H1 (cell line): ENCODE data around the gene CRPPA. TPM values are rescaled to one million over a fixed set of nuclear protein-coding genes. Genes with fewer than 3 reads are reported as not detected.

Experiments used
- CTCF ChIA-PET: fragments of 300-600 bp; sonication (Branson Sonifier 250); formaldehyde crosslinking; loops from one replicate; lab custom pipeline; 2021; ENCODE audit not compliant: partially characterized antibody; lab: Charles Lee
- POLR2A ChIA-PET: fragments of 300-600 bp; sonication (Branson Sonifier 250); formaldehyde crosslinking; loops from one replicate; lab custom pipeline; 2021; ENCODE audit warnings: inconsistent platforms; ENCODE audit not compliant: partially characterized antibody; lab: Charles Lee
- DNase-seq, 2 experiments: peaks; one replicate each; pipeline versions ENCODE4 v3.0.0 to v3.0.0-alpha.2; 2010 to 2022; ENCODE audit warnings: low spot score in 2 of 2, low read depth in 1 of 2, mixed read lengths in 1 of 2
- FAIRE-seq: peaks from 2 replicates; lab custom pipeline; 2011; peaks lifted over from hg19 to GRCh38; lab: Jason Lieb, UNC
- H2AFZ ChIP-seq: 2 replicates; pipeline ENCODE4 v1.8.1; 2012; ENCODE audit warnings: low read length, inconsistent platforms
- H2AK5ac ChIP-seq: 2 replicates; pipeline ENCODE4 v1.6.1; 2013; ENCODE audit warnings: low read depth, low read length
- H2BK120ac ChIP-seq: replicated peaks from 2 replicates; pipeline ENCODE3; 2013; ENCODE audit warnings: low read depth, low read length, inconsistent platforms
- H2BK12ac ChIP-seq: 2 replicates; pipeline ENCODE4 v1.6.1; 2013; ENCODE audit warnings: low read depth, low read length
- H2BK15ac ChIP-seq: 2 replicates; pipeline ENCODE4 v1.6.1; 2013; ENCODE audit warnings: low read length
- H2BK20ac ChIP-seq: 2 replicates; pipeline ENCODE4 v1.6.1; 2013; ENCODE audit warnings: low read length
- H2BK5ac ChIP-seq: 2 replicates; pipeline ENCODE4 v1.6.1; 2013; ENCODE audit warnings: low read depth, low read length
- H3K14ac ChIP-seq: 2 replicates; pipeline ENCODE4 v1.6.1; 2013; ENCODE audit warnings: inconsistent platforms; ENCODE audit not compliant: insufficient read length
- H3K18ac ChIP-seq: 2 replicates; pipeline ENCODE4 v1.6.1; 2013; ENCODE audit warnings: low read length; ENCODE audit errors: extremely low read depth
- H3K23ac ChIP-seq: 2 replicates; pipeline ENCODE4 v1.6.1; 2013; ENCODE audit warnings: inconsistent platforms; ENCODE audit not compliant: insufficient read length
- H3K23me2 ChIP-seq: 2 replicates; pipeline ENCODE4 v1.6.1; 2013; ENCODE audit warnings: low read depth, low read length
- H3K27ac ChIP-seq: 2 replicates; pipeline ENCODE4 v1.6.1; 2011; ENCODE audit warnings: low read depth, low read length, inconsistent platforms
- H3K27me3 ChIP-seq, 4 experiments: replicated peaks in 1 of 4; 1 replicate in 1 of 4; 2 replicates in 3 of 4; pipeline versions ENCODE4 v1.6.1 to v1.8.1; 2011 to 2013; ENCODE audit warnings: low read length in 3 of 4, mild to moderate bottlenecking in 3 of 4, inconsistent platforms in 2 of 4, mixed read lengths in 2 of 4, moderate library complexity in 1 of 4; ENCODE audit not compliant: control insufficient read depth in 3 of 4, insufficient read depth in 3 of 4; ENCODE audit errors: extremely low read depth in 1 of 4
- H3K36me3 ChIP-seq, 4 experiments: 2 replicates each; pipeline versions ENCODE4 v1.6.1 to v1.8.1; 2011 to 2013; ENCODE audit warnings: mild to moderate bottlenecking in 4 of 4, low read length in 3 of 4, moderate library complexity in 2 of 4, control low read depth in 1 of 4, inconsistent platforms in 1 of 4; ENCODE audit not compliant: insufficient read depth in 4 of 4, control insufficient read depth in 2 of 4
- H3K4ac ChIP-seq: replicated peaks from 2 replicates; pipeline ENCODE3; 2013; ENCODE audit warnings: low read length, low read depth, mixed read lengths, inconsistent platforms; ENCODE audit not compliant: insufficient read length
- H3K4me1 ChIP-seq, 4 experiments: replicated peaks in 1 of 4; 1 replicate in 1 of 4; 2 replicates in 3 of 4; pipeline versions ENCODE4 v1.6.1 to v1.8.1; 2011 to 2013; ENCODE audit warnings: low read length in 3 of 4, inconsistent platforms in 2 of 4, mixed read lengths in 1 of 4; ENCODE audit not compliant: insufficient read depth in 4 of 4, control insufficient read depth in 3 of 4
- H3K4me2 ChIP-seq, 2 experiments: 2 replicates each; pipeline versions ENCODE4 v1.6.1 to v1.8.1; 2011 to 2013; ENCODE audit warnings: low read depth in 2 of 2, low read length in 2 of 2, control low read depth in 1 of 2, inconsistent platforms in 1 of 2, mild to moderate bottlenecking in 1 of 2; ENCODE audit not compliant: insufficient read depth in 1 of 2
- H3K4me3 ChIP-seq, 4 experiments: fragments of 200-600, 300-600 bp in 1 of 4; sonication (generic), shearing (Covaris generic), sonication (Bioruptor Twin) in 1 of 4; 2 replicates each; pipeline versions ENCODE4 v1.5.1 to v1.8.1; 2011 to 2016; ENCODE audit warnings: low read length in 4 of 4, low read depth in 3 of 4, control low read depth in 2 of 4, inconsistent platforms in 2 of 4, mild to moderate bottlenecking in 2 of 4, mixed read lengths in 1 of 4, moderate library complexity in 1 of 4; ENCODE audit not compliant: insufficient read depth in 2 of 4; ENCODE audit errors: extremely low read depth in 1 of 4
- H3K56ac ChIP-seq: replicated peaks from 2 replicates; pipeline ENCODE3; 2013; ENCODE audit warnings: low read depth, mild to moderate bottlenecking, mixed read lengths, low read length, inconsistent platforms; ENCODE audit not compliant: insufficient read length
- H3K79me1 ChIP-seq: 2 replicates; pipeline ENCODE4 v1.6.1; 2013; ENCODE audit warnings: low read depth, low read length, control low read depth
- H3K79me2 ChIP-seq, 2 experiments: 2 replicates each; pipeline versions ENCODE4 v1.6.1 to v1.8.1; 2012 to 2013; ENCODE audit warnings: low read length in 2 of 2, mild to moderate bottlenecking in 2 of 2, inconsistent platforms in 1 of 2; ENCODE audit not compliant: insufficient read depth in 2 of 2, control insufficient read depth in 1 of 2
- H3K9ac ChIP-seq, 4 experiments: replicated peaks in 1 of 4; 1 replicate in 1 of 4; 2 replicates in 3 of 4; pipeline versions ENCODE4 v1.6.1 to v1.8.1; 2011 to 2013; ENCODE audit warnings: low read depth in 3 of 4, low read length in 3 of 4, control low read depth in 2 of 4, mild to moderate bottlenecking in 2 of 4, moderate library complexity in 2 of 4, inconsistent platforms in 1 of 4; ENCODE audit errors: extremely low read depth in 1 of 4
- H3K9me3 ChIP-seq, 2 experiments: 2 replicates each; pipeline versions ENCODE4 v1.6.1 to v1.8.1; 2012 to 2013; ENCODE audit warnings: mild to moderate bottlenecking in 2 of 2, moderate library complexity in 2 of 2, control low read depth in 1 of 2, inconsistent platforms in 1 of 2, low read depth in 1 of 2, low read length in 1 of 2, mixed read lengths in 1 of 2; ENCODE audit not compliant: insufficient read depth in 2 of 2
- H4K20me1 ChIP-seq, 2 experiments: replicated peaks in 1 of 2; 2 replicates each; pipeline versions ENCODE3 to v1.8.1; 2011 to 2013; ENCODE audit warnings: inconsistent platforms in 2 of 2, low read length in 2 of 2, mild to moderate bottlenecking in 1 of 2; ENCODE audit not compliant: insufficient read depth in 2 of 2, control insufficient read depth in 1 of 2
- H4K5ac ChIP-seq: 2 replicates; pipeline ENCODE4 v1.6.1; 2013; ENCODE audit warnings: low read length, low read depth, mixed read lengths, inconsistent platforms; ENCODE audit not compliant: insufficient read length
- H4K8ac ChIP-seq: 2 replicates; pipeline ENCODE4 v1.8.0; 2013; ENCODE audit warnings: mild to moderate bottlenecking, moderate library complexity, low read length, inconsistent platforms; ENCODE audit not compliant: insufficient read depth; ENCODE audit errors: extremely low read depth
- H4K91ac ChIP-seq: replicated peaks from 2 replicates; pipeline ENCODE3; 2013; ENCODE audit warnings: low read length, mixed read lengths, inconsistent platforms; ENCODE audit not compliant: insufficient read length
- CHD2 ChIP-seq: IDR thresholded peaks from 2 replicates; pipeline ENCODE4 v1.6.1; 2012; ENCODE audit warnings: low read length, improper control_type of control experiment
- JUN ChIP-seq: IDR thresholded peaks from 2 replicates; pipeline ENCODE4 v1.6.1; 2011; ENCODE audit warnings: low read depth, mild to moderate bottlenecking, improper control_type of control experiment, low read length
- TCF12 ChIP-seq: IDR thresholded peaks from 2 replicates; pipeline ENCODE4 v1.6.1; 2011; ENCODE audit warnings: low read depth, mild to moderate bottlenecking, low read length
- WGBS, 2 experiments: shearing (Covaris generic) in 1 of 2; methylation state at CpG; one replicate each; pipeline versions ENCODE4 v1.1.6 to v1.1.7; 2013 to 2015; ENCODE audit warnings: low lambda C conversion rate in 2 of 2, mixed read lengths in 2 of 2, inconsistent platforms in 1 of 2, low coverage in 1 of 2, missing lambda C conversion rate in 1 of 2; ENCODE audit not compliant: insufficient replicate concordance in 2 of 2, insufficient coverage in 1 of 2, insufficient read length in 1 of 2; ENCODE audit errors: extremely low coverage in 1 of 2, missing lambda C conversion rate in 1 of 2; 5-methylcytosine and 5-hydroxymethylcytosine counted together
- polyA plus RNA-seq, 7 experiments: library from polyadenylated mRNA; depleted of rRNA in 3 of 7; stranded (reverse) in 5 of 7; unstranded in 2 of 7; fragments of >200 nt in 5 of 7; fragments of 200-250 nt in 2 of 7; gene quantifications; 1 replicate in 5 of 7; 2 replicates in 1 of 7; 4 replicates in 1 of 7; pipeline versions ENCODE4 v1.2.1 to v1.2.3, GENCODE V29; 2011 to 2013; ENCODE audit warnings: missing spikeins in 2 of 7, mixed read lengths in 2 of 7
- total RNA-seq: library from RNA; stranded (reverse); fragmentation: NEBNext Ultra II Directional; extraction: Animal tissue kit (Norgen Biotek cat#: 25700); gene quantifications from 2 replicates; pipeline ENCODE4 v1.2.1, GENCODE V29; 2021

CRPPA gene
- total and polyA plus RNA-seq, 2 of the 8 experiments (the other 6 are each of a cell fraction or from before 2014, with no cell fraction given): 0.23 to 0.39 TPM

DNA sequence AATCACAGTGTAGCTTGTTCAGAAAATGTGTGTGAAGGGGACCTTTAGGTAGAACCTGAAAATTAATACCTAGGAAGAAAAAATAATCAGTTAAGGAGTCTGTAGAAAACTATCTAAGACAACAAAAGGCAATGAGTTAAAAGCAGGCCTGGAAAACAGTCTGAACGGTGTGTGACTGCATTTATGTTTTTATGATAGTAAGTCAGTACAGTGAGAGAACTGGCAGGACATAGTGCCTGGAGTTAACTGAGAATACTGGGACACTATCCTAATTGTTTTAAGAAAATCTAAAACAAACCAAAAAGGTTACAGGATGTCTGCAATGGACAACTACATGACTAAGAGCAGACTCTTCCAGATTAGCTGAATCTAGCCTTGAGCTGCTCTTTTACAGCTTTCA is 17.9 kb downstream of the CRPPA start:
- Histone ChIP-seq H3K36me3 (peaks cover 0 to 15% (median 4%) of the 10 kb centered on the region in 4 experiments; a peak in 2 of 8 replicates), H2BK5ac (no peak overlapping the region), H2BK12ac (no peak overlapping the region), H3K9ac (no peak overlapping the region), H2BK15ac (no peak overlapping the region), H3K18ac (no peak overlapping the region), H3K79me1 (no peaks in the 10 kb centered on the region), H4K91ac (no peak overlapping the region), H3K56ac (no peak overlapping the region), H4K5ac (no peak overlapping the region), H3K4me1 (no peaks in the 10 kb centered on the region), H3K4ac (no peak overlapping the region), H3K4me3 (no peak overlapping the region), H3K23me2 (no peaks in the 10 kb centered on the region), H2AK5ac (no peak overlapping the region), H2AFZ (no peak overlapping the region), H4K8ac (no peak overlapping the region), H2BK120ac (no peak overlapping the region), H3K4me2 (no peak overlapping the region), H3K14ac (no peak overlapping the region), H3K27me3 (no peaks in the 10 kb centered on the region), H3K9me3 (peaks cover 23 to 24% of the 10 kb centered on the region in 2 experiments), H3K23ac (no peak overlapping the region), H4K20me1 (no peaks in the 10 kb centered on the region), H2BK20ac (no peak overlapping the region), H3K79me2 (no peaks in the 10 kb centered on the region; a peak in 1 of 4 replicates), H3K27ac (no peak overlapping the region)
- no peak for TF ChIP-seq CHD2
- TF ChIP-seq TCF12: no peak
- TF ChIP-seq JUN: no peak
- POLR2A ChIA-PET: no interaction called here
- FAIRE-seq (no peak), DNase-seq (no peak)
- CTCF ChIA-PET: no interaction called here
- WGBS, 2 experiments: 77% methylated on average over 1 of the region's 1 CpG; no CpG with 5 or more reads in 1 of the 2 experiments
